Activated CD4-positive, alpha-beta T cell treated with anti-CD3 and anti-CD28 coated beads, Interleukin-2, amount 50 U/mL, for 1 hour (primary cell): ENCODE results near the gene MED15.
A peak's percentile ranks its signal among the peaks of the same experiment; 100 is the strongest.

Experiments used
- DNase-seq: peaks from one replicate; pipeline ENCODE4 v3.0.0-alpha.2; 2020

Gene MED15

GRCh38 chr22:20510811-20511577 lies 3.6 kb downstream of the MED15 start:
- DNase-seq, result no peak

GRCh38 chr22:20511578-20512229 lies 4.3 kb downstream of the MED15 start:
- DNase-seq, result no peak

- no peak for DNase-seq
These were observed 7.4 kb downstream of the MED15 start for GRCh38 chr22:20514658-20515406.

- DNase-seq, result no peak
These were observed 9.0 kb downstream of the MED15 start for GRCh38 chr22:20516399-20516798.

GRCh38 chr22:20517422-20517821 lies 10.0 kb downstream of the MED15 start:
- no peak for DNase-seq

GRCh38 chr22:20517841-20518592 lies 10.6 kb downstream of the MED15 start:
- no peak for DNase-seq

GRCh38 chr22:20519558-20519957 lies 12.1 kb downstream of the MED15 start:
- no peak for DNase-seq

- DNase-seq, result no peak
These were observed 12.7 kb downstream of the MED15 start for GRCh38 chr22:20520093-20520511.

GRCh38 chr22:20522134-20523004 lies 15.0 kb downstream of the MED15 start:
- no peak for DNase-seq

- no peak for DNase-seq
These were observed 15.9 kb downstream of the MED15 start for GRCh38 chr22:20523086-20523983.

- peak; percentile 23 for DNase-seq
These were observed 16.6 kb downstream of the MED15 start for GRCh38 chr22:20524004-20524481.

- DNase-seq, result no peak
These were observed 17.6 kb downstream of the MED15 start for GRCh38 chr22:20525048-20525447.

GRCh38 chr22:20526305-20526627 lies 18.9 kb downstream of the MED15 start:
- DNase-seq, result no peak

- DNase-seq, result no peak
These were observed 19.4 kb downstream of the MED15 start for GRCh38 chr22:20526628-20527355.

GRCh38 chr22:20528405-20528978 lies 21.1 kb downstream of the MED15 start:
- DNase-seq, result no peak

- DNase-seq, result no peak
These were observed 23.2 kb downstream of the MED15 start for GRCh38 chr22:20530368-20531153.

- no peak for DNase-seq
These were observed 23.7 kb downstream of the MED15 start for GRCh38 chr22:20531154-20531403.

- DNase-seq, result no peak
These were observed 24.2 kb downstream of the MED15 start for GRCh38 chr22:20531404-20532201.
